ENCODE results near the gene CDKN2B. TPM values are rescaled to one million over a fixed set of nuclear protein-coding genes. Genes with fewer than 3 reads are reported as not detected.

The CDKN2B gene
- total and polyA plus RNA-seq, 2 experiments from 2014 or later: 0.21 to 1.8 TPM

DNA sequence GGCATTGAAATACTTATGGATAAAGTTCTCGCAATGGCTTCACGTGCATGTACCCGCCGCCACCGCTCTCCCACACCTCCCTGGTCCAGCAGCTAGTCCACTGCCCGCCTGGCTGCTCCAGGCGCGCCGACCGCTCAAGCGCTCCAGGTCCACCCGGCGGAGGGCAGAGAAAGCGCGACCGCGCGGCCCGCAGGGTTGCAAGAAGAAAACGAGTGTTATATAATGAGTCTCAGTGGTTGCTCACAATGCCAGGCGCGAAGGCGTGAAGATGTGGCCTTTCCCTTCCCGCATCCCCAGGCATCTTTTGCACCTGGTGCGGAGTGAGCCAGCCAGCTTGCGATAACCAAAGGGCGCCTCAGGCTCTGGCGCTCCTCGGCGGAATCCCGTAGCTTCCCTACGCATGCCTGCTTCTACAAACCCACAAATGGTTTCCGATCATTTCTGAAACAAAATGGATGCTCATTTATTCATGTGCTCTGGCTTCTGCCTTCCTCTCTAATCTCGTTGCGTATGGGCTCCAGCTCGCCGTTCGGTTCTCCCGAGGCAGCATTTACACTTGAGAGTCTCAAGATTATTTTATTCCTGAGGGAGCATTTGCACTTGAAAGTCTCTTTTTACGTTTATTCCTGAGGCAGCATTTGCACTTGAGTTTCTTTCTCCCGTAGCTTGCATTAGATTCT, 40.6 kb downstream of the CDKN2B start:
- no peaks in the 10 kb centered on the region for H3K36me3 ChIP-seq
- no peaks in the 10 kb centered on the region for H3K4me1 ChIP-seq (ENCODE audit: low read depth)
- no peak overlapping the region for H3K4me3 ChIP-seq
- no peak overlapping the region for H3K27ac ChIP-seq
- no peaks in the 10 kb centered on the region for H3K9me3 ChIP-seq (ENCODE audit: low read depth)
- H3K27me3 ChIP-seq: peaks cover 100% of the 10 kb centered on the region
- peak; percentile 34 to 53 for DNase-seq (ENCODE audit: low read depth in 1 of 2, low spot score in 1 of 2)
- TF ChIP-seq, protein P1, sequence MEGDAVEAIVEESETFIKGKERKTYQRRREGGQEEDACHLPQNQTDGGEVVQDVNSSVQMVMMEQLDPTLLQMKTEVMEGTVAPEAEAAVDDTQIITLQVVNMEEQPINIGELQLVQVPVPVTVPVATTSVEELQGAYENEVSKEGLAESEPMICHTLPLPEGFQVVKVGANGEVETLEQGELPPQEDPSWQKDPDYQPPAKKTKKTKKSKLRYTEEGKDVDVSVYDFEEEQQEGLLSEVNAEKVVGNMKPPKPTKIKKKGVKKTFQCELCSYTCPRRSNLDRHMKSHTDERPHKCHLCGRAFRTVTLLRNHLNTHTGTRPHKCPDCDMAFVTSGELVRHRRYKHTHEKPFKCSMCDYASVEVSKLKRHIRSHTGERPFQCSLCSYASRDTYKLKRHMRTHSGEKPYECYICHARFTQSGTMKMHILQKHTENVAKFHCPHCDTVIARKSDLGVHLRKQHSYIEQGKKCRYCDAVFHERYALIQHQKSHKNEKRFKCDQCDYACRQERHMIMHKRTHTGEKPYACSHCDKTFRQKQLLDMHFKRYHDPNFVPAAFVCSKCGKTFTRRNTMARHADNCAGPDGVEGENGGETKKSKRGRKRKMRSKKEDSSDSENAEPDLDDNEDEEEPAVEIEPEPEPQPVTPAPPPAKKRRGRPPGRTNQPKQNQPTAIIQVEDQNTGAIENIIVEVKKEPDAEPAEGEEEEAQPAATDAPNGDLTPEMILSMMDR (IDR thresholded peaks at IDR 0.05; ENCODE audit: low read depth, low read length): no peak

DNA sequence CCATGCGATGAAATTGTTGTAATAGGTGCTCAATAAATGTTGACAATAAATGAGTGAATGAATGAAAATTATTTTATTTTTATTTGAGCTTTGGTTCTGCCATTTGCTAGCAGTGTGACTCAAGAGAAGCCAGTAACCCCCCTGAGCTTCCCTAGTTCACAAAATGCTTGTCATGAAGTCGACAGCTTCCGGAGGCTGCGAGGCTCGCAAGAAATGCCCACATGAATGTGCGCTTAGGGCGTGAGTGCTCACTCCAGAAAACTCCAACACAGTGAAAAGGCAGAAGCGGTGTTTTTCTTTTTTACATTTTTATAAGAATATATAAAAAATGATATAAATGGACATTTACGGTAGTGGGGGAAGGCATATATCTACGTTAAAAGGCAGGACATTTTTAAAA, 41.4 kb downstream of the CDKN2B start:
- no peaks in the 10 kb centered on the region for H3K4me1 ChIP-seq (ENCODE audit: low read depth)
- no peak overlapping the region for H3K4me3 ChIP-seq

DNA sequence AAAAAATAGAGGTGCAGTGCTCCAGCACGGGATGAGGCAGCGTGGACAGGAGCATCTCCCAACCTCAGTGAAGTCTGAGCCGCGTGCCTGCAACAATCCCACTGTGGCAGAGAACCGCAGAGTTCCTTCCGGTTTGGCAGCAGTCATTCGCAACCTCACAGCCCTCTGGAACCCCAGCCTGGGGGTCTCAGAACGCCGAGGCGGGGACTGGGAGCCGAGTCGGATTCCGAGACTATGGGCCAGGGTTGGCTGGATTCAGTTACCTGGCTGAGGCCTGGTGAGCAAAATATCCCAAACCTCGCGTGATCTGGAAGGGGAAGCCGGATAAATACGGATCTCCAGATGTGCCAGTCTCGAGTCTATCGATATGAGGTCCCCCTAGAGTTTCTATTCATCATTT, 41.9 kb downstream of the CDKN2B start:
- H3K9me3 ChIP-seq (ENCODE audit: low read depth): no peaks in the 10 kb centered on the region
- no peaks in the 10 kb centered on the region for H3K4me1 ChIP-seq (ENCODE audit: low read depth)
- TF ChIP-seq, protein P1 (IDR thresholded peaks at IDR 0.05; ENCODE audit: low read depth, low read length): no peak
- no peak for DNase-seq (ENCODE audit: low read depth in 1 of 2, low spot score in 1 of 2)
- no peak overlapping the region for H3K4me3 ChIP-seq
- H3K27me3 ChIP-seq: peaks cover 99% of the 10 kb centered on the region
- H3K36me3 ChIP-seq: no peaks in the 10 kb centered on the region
- H3K27ac ChIP-seq: no peak overlapping the region

More for the DNA sequence above, 41.4 kb downstream of the CDKN2B start:
- Histone ChIP-seq H3K36me3 (no peaks in the 10 kb centered on the region), H3K27ac (no peak overlapping the region), H3K9me3 (ENCODE audit: low read depth) (no peaks in the 10 kb centered on the region), H3K27me3 (peaks cover 100% of the 10 kb centered on the region)
- TF ChIP-seq, protein P1 (IDR thresholded peaks at IDR 0.05; ENCODE audit: low read depth, low read length): no peak
- DNase-seq (ENCODE audit: low read depth in 1 of 2, low spot score in 1 of 2): no peak

DNA sequence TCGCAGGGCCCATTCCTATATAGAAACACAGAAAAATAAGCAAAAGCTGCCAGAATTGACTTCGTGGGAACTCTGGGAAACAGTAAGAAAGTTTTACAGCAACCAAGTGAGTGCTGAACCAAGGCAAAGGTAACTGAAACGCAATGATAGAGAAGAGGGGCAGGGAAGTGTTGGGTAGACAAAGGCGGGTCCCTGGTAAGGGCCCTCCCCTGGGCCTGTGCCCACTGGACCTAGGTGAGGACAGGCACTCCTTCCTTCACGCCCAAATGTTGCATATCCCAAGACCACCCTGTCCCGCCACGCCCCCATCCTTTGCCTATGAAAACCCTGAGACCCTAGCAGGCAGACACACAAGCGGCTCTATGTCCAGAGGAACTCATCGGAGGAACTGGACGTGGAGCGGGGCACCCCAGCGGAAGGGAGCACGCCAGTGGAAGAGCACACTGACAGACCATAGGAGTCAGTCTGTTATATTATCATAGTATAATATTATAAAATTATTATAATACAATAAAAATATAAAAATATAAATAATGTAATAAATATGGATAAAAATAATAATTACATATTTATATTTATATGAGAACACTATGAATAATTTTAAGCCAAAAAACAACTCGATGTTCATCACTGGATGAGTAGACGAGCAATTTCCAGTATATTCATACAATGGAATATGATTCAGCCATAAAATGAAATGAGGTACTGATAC, 42.8 kb downstream of the CDKN2B start:
- Histone ChIP-seq H3K4me1 (ENCODE audit: low read depth) (no peaks in the 10 kb centered on the region), H3K27ac (no peak overlapping the region), H3K27me3 (peaks cover 99% of the 10 kb centered on the region), H3K36me3 (no peaks in the 10 kb centered on the region), H3K9me3 (ENCODE audit: low read depth) (no peaks in the 10 kb centered on the region), H3K4me3 (no peak overlapping the region)
- DNase-seq (ENCODE audit: low read depth in 1 of 2, low spot score in 1 of 2): no peak
- TF ChIP-seq, protein P1 (IDR thresholded peaks at IDR 0.05; ENCODE audit: low read depth, low read length): no peak

DNA sequence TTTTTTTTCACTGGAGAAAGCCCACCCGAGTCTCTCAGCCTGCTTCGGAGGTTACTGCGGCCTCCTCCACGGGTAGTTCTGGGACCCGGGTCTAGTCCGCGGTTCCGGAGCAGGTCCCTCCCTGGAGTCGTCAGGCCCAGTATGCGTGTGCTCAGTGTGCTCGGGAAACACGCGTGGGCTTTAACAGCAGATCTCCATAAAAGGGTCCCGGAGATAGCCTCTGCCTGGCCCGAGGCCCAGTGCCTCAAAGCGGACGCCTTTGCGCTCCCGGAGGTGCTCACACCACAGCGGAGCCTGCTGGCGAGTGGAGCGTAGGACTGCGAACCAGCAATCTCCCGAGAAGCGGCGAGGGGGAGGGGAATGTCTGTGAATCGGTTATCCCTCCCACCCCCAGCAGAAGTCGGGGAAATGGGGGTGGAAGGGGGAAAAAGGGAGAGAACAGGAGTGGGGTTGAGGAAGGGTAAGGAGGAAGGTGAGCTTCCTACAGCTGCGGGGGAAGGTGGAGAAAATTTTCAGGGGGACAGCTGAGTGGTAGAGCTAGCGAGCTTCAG, 43.6 kb downstream of the CDKN2B start:
- TF ChIP-seq, protein P1 (IDR thresholded peaks at IDR 0.05; ENCODE audit: low read depth, low read length): peak; percentile 83
- H3K4me1 ChIP-seq (ENCODE audit: low read depth): no peaks in the 10 kb centered on the region
- peak overlapping the region; percentile 13 for H3K4me3 ChIP-seq
- no peak overlapping the region for H3K27ac ChIP-seq
- peaks cover 94% of the 10 kb centered on the region for H3K27me3 ChIP-seq
- no peaks in the 10 kb centered on the region for H3K9me3 ChIP-seq (ENCODE audit: low read depth)
- peak; percentile 79 to 82 for DNase-seq (ENCODE audit: low read depth in 1 of 2, low spot score in 1 of 2)
- no peaks in the 10 kb centered on the region for H3K36me3 ChIP-seq

All from cardiac muscle cell (in vitro differentiated cells and primary cell).